Measurements from ENCODE around the gene HHAT.
"Not testable (repeated sequence)": the region's sequence is repeated elsewhere in the genome, so short reads cannot be mapped to it uniquely, and the experiment has no call there.

HHAT gene

GRCh38 chr1:210397252-210397651 is 68.5 kb downstream of the HHAT start:
- no peak overlapping the region for H3K27ac ChIP-seq
- no peak for TF ChIP-seq ZFX (IDR thresholded peaks at IDR 0.05)
- no peak for TF ChIP-seq CTCF (conservative IDR thresholded peaks at IDR 0.05)

GRCh38 chr1:210397681-210398080 is 69.0 kb downstream of the HHAT start:
- H3K27ac ChIP-seq: no peak overlapping the region
- no peak for TF ChIP-seq CTCF (conservative IDR thresholded peaks at IDR 0.05)
- TF ChIP-seq ZFX (IDR thresholded peaks at IDR 0.05): no peak

- H3K27ac ChIP-seq: no peak overlapping the region
- no peak for TF ChIP-seq ZFX (IDR thresholded peaks at IDR 0.05)
- no peak for TF ChIP-seq CTCF (conservative IDR thresholded peaks at IDR 0.05)
Observed at GRCh38 chr1:210398466-210398865, 69.8 kb downstream of the HHAT start.

GRCh38 chr1:210400043-210400840 is 71.5 kb downstream of the HHAT start:
- peak; percentile 86 for TF ChIP-seq CTCF (conservative IDR thresholded peaks at IDR 0.05)
- no peak for TF ChIP-seq ZFX (IDR thresholded peaks at IDR 0.05)
- no peak overlapping the region for H3K27ac ChIP-seq

GRCh38 chr1:210402560-210402959 is 73.9 kb downstream of the HHAT start:
- H3K27ac ChIP-seq: no peak overlapping the region
- TF ChIP-seq CTCF (conservative IDR thresholded peaks at IDR 0.05) (no peak), ZFX (IDR thresholded peaks at IDR 0.05) (no peak)

- no peak for TF ChIP-seq CTCF (conservative IDR thresholded peaks at IDR 0.05)
- no peak overlapping the region for H3K27ac ChIP-seq
Observed at GRCh38 chr1:210405316-210405715, 76.6 kb downstream of the HHAT start.

GRCh38 chr1:210406341-210406740 is 77.6 kb downstream of the HHAT start:
- not testable (repeated sequence) for H3K27ac ChIP-seq
